ENCODE data around the gene FAM9C.

GRCh38 chrX:13074297-13075262, 30.2 kb upstream of the FAM9C start:
- TF ChIP-seq CTCF (IDR thresholded peaks at IDR 0.05): no peak
- TF ChIP-seq POLR2A (IDR thresholded peaks at IDR 0.05): no peak

All from body of pancreas (tissue), 4 donors.